ENCODE data around the gene FYN.

The FYN gene

DNA sequence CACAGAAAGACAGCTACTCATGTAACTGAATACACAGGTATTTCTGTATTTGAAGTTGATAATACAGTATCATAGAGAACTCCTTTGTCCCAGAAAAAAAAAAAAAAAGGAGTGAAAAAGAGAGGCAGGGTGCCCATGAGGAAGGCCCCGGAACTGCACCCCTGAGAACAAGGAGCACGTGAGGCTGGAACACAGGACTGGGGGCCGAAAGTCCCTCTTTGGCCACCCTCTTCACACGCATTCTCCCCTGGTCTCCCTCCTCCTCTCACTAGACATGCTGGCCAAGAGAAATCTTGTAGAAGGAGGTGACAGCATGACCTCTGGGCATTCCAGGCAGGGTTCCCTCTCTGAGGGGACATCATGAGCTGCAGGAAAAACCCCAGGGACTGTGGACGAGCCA, 204.8 kb downstream of the FYN start:
- no peak overlapping the region for H3K27ac ChIP-seq

DNA sequence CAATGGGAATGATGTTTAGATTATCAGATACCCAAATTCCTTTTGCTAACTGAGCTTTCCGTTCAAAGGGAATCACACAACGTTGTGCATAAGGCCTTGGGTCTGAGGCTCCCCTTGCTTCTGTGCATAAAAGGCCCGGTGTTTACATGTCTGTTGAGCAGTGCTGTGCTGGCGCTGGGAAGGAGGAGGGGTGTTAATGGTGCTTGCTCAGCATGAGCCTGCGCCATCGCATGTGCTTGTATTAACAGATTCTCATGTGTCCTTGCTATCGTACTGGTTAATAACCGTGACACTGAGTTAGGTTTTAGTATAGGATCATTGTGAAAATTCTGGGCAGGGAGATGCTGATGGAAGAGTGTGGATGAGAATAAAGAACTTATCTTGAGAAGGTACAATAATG, 205.3 kb downstream of the FYN start:
- Histone ChIP-seq H3K9me3 (ENCODE audit: severe bottlenecking) (no peaks in the 10 kb centered on the region), H3K36me3 (no peaks in the 10 kb centered on the region), H3K27ac (no peak overlapping the region), H3K4me3 (ENCODE audit: low read depth, low read length) (no peak overlapping the region), H3K27me3 (ENCODE audit: insufficient read depth, low read depth, severe bottlenecking) (no peaks in the 10 kb centered on the region)
- DNase-seq: no peak
- TF ChIP-seq, protein P1, sequence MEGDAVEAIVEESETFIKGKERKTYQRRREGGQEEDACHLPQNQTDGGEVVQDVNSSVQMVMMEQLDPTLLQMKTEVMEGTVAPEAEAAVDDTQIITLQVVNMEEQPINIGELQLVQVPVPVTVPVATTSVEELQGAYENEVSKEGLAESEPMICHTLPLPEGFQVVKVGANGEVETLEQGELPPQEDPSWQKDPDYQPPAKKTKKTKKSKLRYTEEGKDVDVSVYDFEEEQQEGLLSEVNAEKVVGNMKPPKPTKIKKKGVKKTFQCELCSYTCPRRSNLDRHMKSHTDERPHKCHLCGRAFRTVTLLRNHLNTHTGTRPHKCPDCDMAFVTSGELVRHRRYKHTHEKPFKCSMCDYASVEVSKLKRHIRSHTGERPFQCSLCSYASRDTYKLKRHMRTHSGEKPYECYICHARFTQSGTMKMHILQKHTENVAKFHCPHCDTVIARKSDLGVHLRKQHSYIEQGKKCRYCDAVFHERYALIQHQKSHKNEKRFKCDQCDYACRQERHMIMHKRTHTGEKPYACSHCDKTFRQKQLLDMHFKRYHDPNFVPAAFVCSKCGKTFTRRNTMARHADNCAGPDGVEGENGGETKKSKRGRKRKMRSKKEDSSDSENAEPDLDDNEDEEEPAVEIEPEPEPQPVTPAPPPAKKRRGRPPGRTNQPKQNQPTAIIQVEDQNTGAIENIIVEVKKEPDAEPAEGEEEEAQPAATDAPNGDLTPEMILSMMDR (IDR thresholded peaks at IDR 0.05; ENCODE audit: low read depth, low read length): no peak

More for the DNA sequence above, 204.8 kb downstream of the FYN start:
- H3K4me3 ChIP-seq (ENCODE audit: low read depth, low read length): no peak overlapping the region
- no peaks in the 10 kb centered on the region for H3K36me3 ChIP-seq
- DNase-seq: no peak
- TF ChIP-seq, protein P1 (IDR thresholded peaks at IDR 0.05; ENCODE audit: low read depth, low read length): peak; percentile 29
- H3K27me3 ChIP-seq (ENCODE audit: insufficient read depth, low read depth, severe bottlenecking): no peaks in the 10 kb centered on the region
- H3K9me3 ChIP-seq (ENCODE audit: severe bottlenecking): no peaks in the 10 kb centered on the region

DNA sequence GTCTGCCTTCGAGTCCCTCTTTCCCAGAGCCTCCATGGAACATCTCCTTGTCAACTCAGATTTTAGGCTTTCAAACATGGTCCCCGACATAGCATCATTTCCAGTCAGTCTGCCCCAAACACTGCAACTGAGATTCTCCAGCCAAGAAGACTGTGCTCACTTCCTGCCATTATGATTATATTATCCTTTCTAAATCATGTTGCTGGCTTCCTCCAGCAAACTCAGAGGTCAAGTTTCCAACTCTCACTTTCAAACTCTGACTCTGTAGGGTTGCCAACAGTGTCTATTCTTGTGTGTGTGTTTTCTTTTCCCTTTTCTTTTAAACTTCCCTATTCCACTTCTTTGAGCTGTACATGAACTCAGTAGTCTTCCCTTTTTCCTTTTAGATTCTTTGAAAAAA, 206.4 kb downstream of the FYN start:
- H3K27me3 ChIP-seq (ENCODE audit: insufficient read depth, low read depth, severe bottlenecking): no peaks in the 10 kb centered on the region
- H3K9me3 ChIP-seq (ENCODE audit: severe bottlenecking): no peaks in the 10 kb centered on the region
- no peak overlapping the region for H3K27ac ChIP-seq
- no peak for DNase-seq
- TF ChIP-seq, protein P1 (IDR thresholded peaks at IDR 0.05; ENCODE audit: low read depth, low read length): no peak
- H3K4me3 ChIP-seq (ENCODE audit: low read depth, low read length): no peak overlapping the region
- no peaks in the 10 kb centered on the region for H3K36me3 ChIP-seq

DNA sequence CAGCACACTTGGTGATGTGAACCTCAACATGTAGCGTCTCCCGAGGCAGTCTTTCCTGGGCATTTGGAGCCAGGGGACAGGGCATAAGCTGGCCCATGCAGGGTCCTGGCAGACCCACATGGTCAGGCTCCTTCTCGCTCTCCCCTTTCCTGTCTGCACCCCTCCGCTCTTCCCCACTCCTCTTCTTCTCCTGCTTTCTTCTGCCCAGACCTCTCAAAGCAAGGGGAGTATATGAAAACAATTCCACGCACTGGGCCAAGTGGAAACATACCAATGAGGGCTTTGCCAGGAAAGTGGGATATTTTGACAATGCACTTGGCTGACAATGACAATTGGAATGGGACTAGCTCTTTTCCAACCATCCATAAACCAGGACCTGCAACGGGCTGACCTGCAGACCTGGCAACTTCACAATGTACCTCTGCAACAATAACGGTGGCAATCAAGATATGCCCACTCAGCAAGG, 208.7 kb downstream of the FYN start:
- no peak overlapping the region for H3K27ac ChIP-seq

DNA sequence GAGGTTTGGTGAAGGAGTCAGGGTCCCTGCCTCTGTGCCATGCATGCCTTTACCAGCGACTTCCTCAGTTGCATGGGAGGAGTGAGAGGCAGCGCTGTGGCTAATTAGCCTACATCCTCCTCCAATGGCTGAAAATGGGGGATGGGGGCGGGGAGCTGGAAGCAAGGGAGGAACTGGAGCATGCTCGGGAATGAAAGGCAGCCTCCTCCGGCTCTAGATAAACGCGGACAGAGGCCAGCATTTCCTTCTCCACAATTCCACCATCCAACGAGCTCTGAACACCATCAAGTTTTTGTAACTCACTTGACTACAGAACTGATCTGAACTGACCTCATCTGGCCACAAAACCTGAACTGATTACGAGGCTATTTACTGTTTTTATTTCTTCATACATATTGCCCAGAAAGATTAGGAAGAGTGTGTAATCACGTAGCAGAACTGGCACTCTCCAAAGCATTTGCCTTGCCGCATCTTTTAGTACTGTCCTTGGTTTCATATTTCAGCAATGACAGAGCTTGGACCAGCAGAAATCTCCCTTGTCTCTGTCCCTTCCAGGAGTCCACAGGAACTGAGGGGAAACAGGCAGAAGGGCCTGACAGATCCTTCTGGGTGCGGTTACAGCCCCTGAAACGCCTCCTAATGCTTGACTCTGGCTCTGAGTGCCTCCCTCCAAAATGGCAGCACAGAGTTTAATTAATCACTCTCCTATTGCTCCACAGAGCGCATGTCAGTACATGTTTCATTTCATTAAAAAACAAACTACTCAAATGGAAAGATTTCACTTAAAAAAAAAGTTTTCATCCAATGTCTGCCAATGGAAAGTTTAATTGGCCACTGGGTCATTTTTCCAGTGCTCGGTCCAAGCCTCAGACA, 209.3 kb downstream of the FYN start:
- no peaks in the 10 kb centered on the region for H3K27me3 ChIP-seq (ENCODE audit: insufficient read depth, low read depth, severe bottlenecking)
- peaks cover 3% of the 10 kb centered on the region; the same call in 1 of the 2 replicates for H3K36me3 ChIP-seq
- TF ChIP-seq, protein P1 (IDR thresholded peaks at IDR 0.05; ENCODE audit: low read depth, low read length): no peak
- H3K27ac ChIP-seq: no peak overlapping the region
- no peak overlapping the region for H3K4me3 ChIP-seq (ENCODE audit: low read depth, low read length)
- H3K9me3 ChIP-seq (ENCODE audit: severe bottlenecking): no peaks in the 10 kb centered on the region
- no peak for DNase-seq

More for the DNA sequence above, 208.7 kb downstream of the FYN start:
- Histone ChIP-seq H3K36me3 (peaks cover 3% of the 10 kb centered on the region; the same call in 1 of the 2 replicates), H3K9me3 (ENCODE audit: severe bottlenecking) (no peaks in the 10 kb centered on the region), H3K27me3 (ENCODE audit: insufficient read depth, low read depth, severe bottlenecking) (no peaks in the 10 kb centered on the region), H3K4me3 (ENCODE audit: low read depth, low read length) (no peak overlapping the region)
- no peak for DNase-seq
- TF ChIP-seq, protein P1 (IDR thresholded peaks at IDR 0.05; ENCODE audit: low read depth, low read length): no peak
